Prostate gland (tissue), 2 donors: ENCODE measurements around the gene TSPOAP1. TPM values are rescaled to one million over a fixed set of nuclear protein-coding genes. Genes with fewer than 3 reads are reported as not detected.

ENCODE experiments used
- DNase-seq: peaks from one replicate; pipeline ENCODE4 v3.0.0-alpha.2; 2019; ENCODE audit warnings: low spot score
- H3K27ac ChIP-seq, 2 donors: fragments of 200-600 bp; sonication (generic); 2 replicates each; pipeline ENCODE4 v1.5.1; 2017 to 2019
- H3K27me3 ChIP-seq: fragments of 200-600 bp; sonication (generic); replicated peaks from 2 replicates; pipeline ENCODE4 v1.5.1; 2019; ENCODE audit not compliant: insufficient read depth
- H3K36me3 ChIP-seq, 2 donors: fragments of 200-600 bp; sonication (generic); 1 replicate in 1 of 2; 2 replicates in 1 of 2; pipeline versions ENCODE4 v1.5.1 to v1.8.1; 2017 to 2019
- H3K4me1 ChIP-seq: fragments of 200-600 bp; sonication (generic); replicated peaks from 2 replicates; pipeline ENCODE4 v1.5.1; 2019
- H3K4me3 ChIP-seq, 2 donors: fragments of 200-600 bp; sonication (generic); 2 replicates each; pipeline ENCODE4 v1.5.1; 2017 to 2019
- H3K9me3 ChIP-seq: fragments of 200-600 bp; sonication (generic); 2 replicates; pipeline ENCODE4 v1.5.1; 2017
- POLR2A ChIP-seq: fragments of 450-650 bp; IDR thresholded peaks from one replicate; pipeline ENCODE4 v1.6.1; 2016; ENCODE audit warnings: antibody characterized with exemption, mild to moderate bottlenecking
- POLR2AphosphoS5 ChIP-seq: sonication (generic); formaldehyde crosslinking; IDR thresholded peaks from one replicate; pipeline ENCODE4 v1.6.1; 2017; ENCODE audit warnings: antibody characterized with exemption
- WGBS: methylation state at CpG from one replicate; pipeline ENCODE4 v1.1.5; 2018; 5-methylcytosine and 5-hydroxymethylcytosine counted together
- intact Hi-C: fragments of 100-400 bp; cut with DNase I; formaldehyde crosslinking; loops from one replicate; pipeline ENCODE4 v1.14.2; 2022
- total RNA-seq, 2 donors: library from RNA; depleted of rRNA; stranded (reverse); fragments of >200 nt; gene quantifications; one replicate each; pipeline ENCODE4 v1.1.0, GENCODE V29; 2016
- TF ChIP-seq, protein P1 (sequence below), 4 experiments: fragments of 200-600 bp in 2 of 4; fragments of 450-650 bp in 2 of 4; sonication (generic) in 2 of 4; IDR thresholded peaks; 1 replicate in 3 of 4; 2 replicates in 1 of 4; pipeline ENCODE4 v1.5.1; 2016 to 2019; ENCODE audit warnings: antibody characterized with exemption in 4 of 4, mild to moderate bottlenecking in 2 of 4, moderate library complexity in 2 of 4

Gene TSPOAP1
- total RNA-seq, 2 donors from 2014 or later: 22.7 to 26.5 TPM

DNA sequence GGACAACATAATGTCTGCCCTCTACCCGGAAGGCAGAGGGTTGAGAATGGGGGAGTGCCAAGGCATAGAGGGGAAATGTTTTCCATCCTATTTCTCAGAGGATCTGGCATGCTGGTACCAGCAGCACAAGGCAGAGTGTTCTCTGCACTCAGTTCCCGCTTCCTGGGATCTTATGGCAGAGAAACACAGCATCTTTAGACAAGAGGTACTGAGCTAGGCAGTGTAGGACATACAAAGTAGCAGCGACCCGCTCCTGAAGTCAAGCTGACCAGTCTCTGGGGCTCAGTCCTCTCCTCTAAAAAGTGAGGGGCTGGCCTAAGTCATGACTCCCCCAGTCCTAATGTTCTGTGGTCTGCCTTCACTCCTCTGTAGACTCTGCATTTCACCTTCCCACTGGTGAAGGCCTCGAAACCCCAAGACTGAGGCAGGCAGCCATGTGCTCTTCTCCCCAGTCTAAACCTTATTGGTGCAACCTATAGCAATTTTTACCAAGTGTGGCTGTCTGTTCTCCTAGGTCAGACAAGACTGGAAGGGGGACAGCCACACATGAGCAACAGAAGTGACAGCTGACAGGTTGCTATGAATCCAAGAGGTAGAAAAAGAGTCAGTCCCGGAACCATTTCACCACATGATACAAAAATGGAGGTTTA lies 11.3 kb upstream of the TSPOAP1 start:
- H3K4me3 ChIP-seq: no peak overlapping the region
- WGBS: 93% methylated on average over 6 of the region's 6 CpGs

DNA sequence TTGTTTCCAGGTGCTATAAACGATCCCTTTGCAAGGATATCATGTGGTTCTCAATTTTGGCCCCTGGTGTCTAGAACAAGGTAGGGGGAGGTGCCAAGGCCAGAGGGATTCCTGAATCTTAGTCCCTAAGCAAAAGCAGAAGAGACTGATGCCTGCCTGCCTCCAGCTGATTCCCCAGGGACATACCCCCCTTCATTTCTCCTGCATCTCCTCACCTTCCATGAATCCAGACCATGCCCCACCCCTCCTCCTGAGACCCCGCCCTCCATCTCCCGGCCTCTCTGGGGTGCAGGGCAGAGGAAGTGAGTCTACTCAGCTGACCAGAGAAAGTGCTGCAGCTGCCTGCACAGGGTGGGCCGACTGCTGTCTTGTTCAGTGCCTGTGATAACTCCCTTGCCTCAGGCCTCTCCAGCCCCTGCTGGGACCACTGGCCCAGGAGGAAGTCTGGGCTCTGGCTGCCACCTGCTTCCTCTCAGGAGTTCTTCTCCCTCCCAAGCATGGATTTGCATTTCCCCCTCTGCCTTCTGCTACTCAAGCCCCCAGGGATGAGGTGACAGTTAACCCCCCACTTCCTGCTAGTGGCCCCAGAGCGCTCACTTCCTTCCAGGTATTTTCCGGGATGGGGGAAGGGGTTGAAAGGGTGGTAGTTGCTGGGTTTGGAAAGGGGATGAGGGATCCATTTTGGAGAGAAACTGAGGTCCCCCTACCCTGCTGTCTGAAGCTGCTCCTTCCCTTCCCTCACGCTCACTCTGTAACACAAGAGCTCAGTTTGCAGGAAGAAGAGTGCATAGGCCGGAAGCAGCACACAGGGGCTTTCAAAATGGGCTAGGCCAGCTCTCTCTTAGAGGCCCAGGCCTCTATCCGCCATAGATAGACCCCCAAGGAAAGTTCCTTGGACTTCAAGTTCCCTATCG lies 10.5 kb upstream of the TSPOAP1 start:
- no peak overlapping the region for H3K4me3 ChIP-seq
- TF ChIP-seq POLR2AphosphoS5 (no peak), POLR2A (no peak)
- TF ChIP-seq, protein P1, sequence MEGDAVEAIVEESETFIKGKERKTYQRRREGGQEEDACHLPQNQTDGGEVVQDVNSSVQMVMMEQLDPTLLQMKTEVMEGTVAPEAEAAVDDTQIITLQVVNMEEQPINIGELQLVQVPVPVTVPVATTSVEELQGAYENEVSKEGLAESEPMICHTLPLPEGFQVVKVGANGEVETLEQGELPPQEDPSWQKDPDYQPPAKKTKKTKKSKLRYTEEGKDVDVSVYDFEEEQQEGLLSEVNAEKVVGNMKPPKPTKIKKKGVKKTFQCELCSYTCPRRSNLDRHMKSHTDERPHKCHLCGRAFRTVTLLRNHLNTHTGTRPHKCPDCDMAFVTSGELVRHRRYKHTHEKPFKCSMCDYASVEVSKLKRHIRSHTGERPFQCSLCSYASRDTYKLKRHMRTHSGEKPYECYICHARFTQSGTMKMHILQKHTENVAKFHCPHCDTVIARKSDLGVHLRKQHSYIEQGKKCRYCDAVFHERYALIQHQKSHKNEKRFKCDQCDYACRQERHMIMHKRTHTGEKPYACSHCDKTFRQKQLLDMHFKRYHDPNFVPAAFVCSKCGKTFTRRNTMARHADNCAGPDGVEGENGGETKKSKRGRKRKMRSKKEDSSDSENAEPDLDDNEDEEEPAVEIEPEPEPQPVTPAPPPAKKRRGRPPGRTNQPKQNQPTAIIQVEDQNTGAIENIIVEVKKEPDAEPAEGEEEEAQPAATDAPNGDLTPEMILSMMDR (IDR thresholded peaks at IDR 0.05): no peak
- no peaks in the 10 kb centered on the region for H3K4me1 ChIP-seq

More for the DNA sequence above, 11.3 kb upstream of the TSPOAP1 start:
- intact Hi-C loops: no loop called here
- no peak for DNase-seq
- TF ChIP-seq, protein P1 (IDR thresholded peaks at IDR 0.05): no peak
- TF ChIP-seq POLR2A: no peak
- no peak for TF ChIP-seq POLR2AphosphoS5
- H3K27me3 ChIP-seq: no peaks in the 10 kb centered on the region
- no peak overlapping the region for H3K27ac ChIP-seq
- H3K9me3 ChIP-seq: no peaks in the 10 kb centered on the region
- no peaks in the 10 kb centered on the region for H3K4me1 ChIP-seq
- H3K36me3 ChIP-seq: peaks cover 0 to 7% of the 10 kb centered on the region in 2 donors

DNA sequence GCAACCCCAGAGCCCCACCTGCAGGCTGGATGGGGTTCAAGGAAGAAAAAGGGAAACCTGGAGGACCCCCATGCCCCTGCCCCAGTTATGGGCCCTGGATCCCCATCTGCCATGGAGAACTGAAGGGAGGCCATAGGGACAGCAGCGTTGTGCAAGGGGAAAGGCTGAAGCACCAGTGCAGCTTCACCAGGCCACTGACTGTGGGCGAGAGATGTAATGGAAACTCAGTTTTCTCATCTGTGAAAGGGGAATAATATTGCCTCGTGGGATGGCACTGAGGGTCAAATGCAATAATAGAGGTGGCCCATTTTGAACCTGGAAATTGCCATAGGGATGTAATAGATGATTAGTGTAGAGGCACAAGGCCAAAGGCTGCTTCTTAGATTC lies 9.9 kb upstream of the TSPOAP1 start:
- WGBS: 80% methylated on average over 3 of the region's 3 CpGs
- intact Hi-C loops: no loop called here
- Histone ChIP-seq H3K9me3 (no peaks in the 10 kb centered on the region), H3K4me3 (no peak overlapping the region), H3K36me3 (no peaks in the 10 kb centered on the region), H3K4me1 (no peaks in the 10 kb centered on the region), H3K27me3 (no peaks in the 10 kb centered on the region), H3K27ac (peak overlapping the region; percentile 51 to 70)
- DNase-seq: no peak
- TF ChIP-seq, protein P1 (IDR thresholded peaks at IDR 0.05): no peak
- TF ChIP-seq POLR2A: no peak
- no peak for TF ChIP-seq POLR2AphosphoS5

More for the DNA sequence above, 10.5 kb upstream of the TSPOAP1 start:
- Histone ChIP-seq H3K36me3 (no peaks in the 10 kb centered on the region), H3K27me3 (no peaks in the 10 kb centered on the region), H3K27ac (peak overlapping the region; percentile 51 to 70), H3K9me3 (no peaks in the 10 kb centered on the region)
- intact Hi-C loops: no loop called here
- DNase-seq: no peak
- WGBS: 62% methylated on average over 10 of the region's 10 CpGs

DNA sequence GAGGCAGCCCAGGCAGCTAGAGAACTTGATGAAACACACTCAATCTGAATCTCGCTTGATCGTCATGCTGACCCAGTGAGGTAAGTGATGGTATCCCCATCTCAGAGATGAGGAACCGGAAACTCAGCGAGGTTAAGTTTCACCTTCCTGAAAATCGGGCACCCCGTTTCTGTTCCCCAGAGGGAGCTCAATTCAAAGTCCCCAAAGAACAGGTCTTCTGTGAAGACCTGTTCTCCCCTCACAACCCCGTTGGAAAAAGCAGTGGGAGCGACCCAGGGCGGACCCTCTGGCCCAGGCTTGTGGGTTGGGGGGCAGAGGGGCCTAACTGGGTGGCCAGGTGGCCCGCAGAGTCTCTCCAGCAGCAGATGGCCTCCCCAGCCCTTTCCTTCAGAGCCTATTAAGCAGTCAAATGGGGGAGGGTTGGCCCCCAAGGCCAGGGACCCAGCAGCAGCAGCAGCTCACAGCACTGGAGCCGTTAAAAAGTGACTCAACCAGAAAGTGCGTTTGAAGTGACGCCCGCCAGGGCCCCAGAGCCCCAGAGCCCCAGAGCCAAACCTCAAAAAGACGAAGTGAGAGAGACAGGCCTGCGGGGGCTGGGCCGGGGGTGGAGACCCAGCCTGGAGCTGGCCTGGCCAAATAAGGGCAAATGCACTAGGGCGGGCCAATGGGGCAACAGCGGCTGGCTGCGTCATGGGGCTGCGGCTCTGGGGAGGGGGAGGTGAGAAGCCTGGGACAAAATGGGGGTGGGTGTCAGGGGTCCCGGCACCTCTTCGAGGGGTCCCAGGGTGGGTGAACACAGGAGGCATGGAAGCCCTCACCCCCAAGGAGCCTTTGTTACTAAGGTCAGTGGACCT lies 9.2 kb upstream of the TSPOAP1 start:
- Histone ChIP-seq H3K4me1 (no peaks in the 10 kb centered on the region), H3K27me3 (no peaks in the 10 kb centered on the region), H3K27ac (peak overlapping the region; percentile 70 to 71), H3K9me3 (no peaks in the 10 kb centered on the region), H3K4me3 (peak overlapping the region in 1 of 2 donors; percentile 9), H3K36me3 (no peaks in the 10 kb centered on the region)
- intact Hi-C loops: no loop called here
- 25% methylated on average over 23 of the region's 23 CpGs for WGBS
- DNase-seq: peak; percentile 20
- TF ChIP-seq, protein P1 (IDR thresholded peaks at IDR 0.05): no peak
- peak; percentile 34 for TF ChIP-seq POLR2A
